Tibial artery (tissue), 4 donors: ENCODE measurements around the gene C1QTNF8.
A peak's percentile ranks its signal among the peaks of the same experiment; 100 is the strongest.

Source experiments
- DNase-seq, 2 donors: peaks; one replicate each; pipeline ENCODE4 v3.0.0-alpha.2; 2019
- H3K27ac ChIP-seq, 2 donors: fragments of 200-600 bp; sonication (generic) in 1 of 2; 1 replicate in 1 of 2; 2 replicates in 1 of 2; pipeline ENCODE4 v1.5.1; 2018 to 2019; ENCODE audit warnings: mild to moderate bottlenecking in 1 of 2
- H3K27me3 ChIP-seq, 2 donors: fragments of 200-600 bp; sonication (generic) in 1 of 2; one replicate each; pipeline versions ENCODE4 v1.5.1 to v1.6.0; 2016 to 2019
- H3K36me3 ChIP-seq, 3 donors: fragments of 200-600 bp; sonication (generic) in 2 of 3; one replicate each; pipeline ENCODE4 v1.5.1; 2016 to 2019; ENCODE audit warnings: mild to moderate bottlenecking in 2 of 3
- H3K4me1 ChIP-seq, 4 donors: fragments of 200-600 bp; sonication (generic) in 2 of 4; 1 replicate in 3 of 4; 2 replicates in 1 of 4; pipeline ENCODE4 v1.5.1; 2016 to 2019
- H3K4me3 ChIP-seq, 2 donors: fragments of 200-600 bp; sonication (generic) in 1 of 2; 1 replicate in 1 of 2; 2 replicates in 1 of 2; pipeline ENCODE4 v1.5.1; 2018 to 2019; ENCODE audit warnings: mild to moderate bottlenecking in 2 of 2
- H3K9me3 ChIP-seq, 3 donors: fragments of 200-600 bp; sonication (generic) in 1 of 3; one replicate each; pipeline ENCODE4 v1.5.1; 2016 to 2019
- CTCF ChIP-seq, 2 experiments: fragments of 200-600 bp in 1 of 2; fragments of 450-650 bp in 1 of 2; IDR thresholded peaks; one replicate each; pipeline ENCODE4 v1.5.1; 2017 to 2019; ENCODE audit warnings: antibody characterized with exemption in 2 of 2, mild to moderate bottlenecking in 1 of 2, moderate library complexity in 1 of 2
- intact Hi-C: fragments of 100-400 bp; cut with DNase I; formaldehyde crosslinking; loops from one replicate; pipeline ENCODE4 v1.15.0; 2023; ENCODE audit warnings: low total_unique reads

C1QTNF8 gene

GRCh38 chr16:1075546-1075945, 20.5 kb downstream of the C1QTNF8 start:
- Histone ChIP-seq H3K27me3 (peaks cover 0 to 88% of the 10 kb centered on the region in 2 donors), H3K4me1 (peaks cover 0 to 61% (median 39%) of the 10 kb centered on the region in 4 donors), H3K27ac (no peak overlapping the region), H3K4me3 (no peak overlapping the region), H3K9me3 (no peaks in the 10 kb centered on the region), H3K36me3 (no peaks in the 10 kb centered on the region)
- intact Hi-C loops: no loop called here
- no peak for DNase-seq
- no peak for TF ChIP-seq CTCF (IDR thresholded peaks at IDR 0.05)

DNA sequence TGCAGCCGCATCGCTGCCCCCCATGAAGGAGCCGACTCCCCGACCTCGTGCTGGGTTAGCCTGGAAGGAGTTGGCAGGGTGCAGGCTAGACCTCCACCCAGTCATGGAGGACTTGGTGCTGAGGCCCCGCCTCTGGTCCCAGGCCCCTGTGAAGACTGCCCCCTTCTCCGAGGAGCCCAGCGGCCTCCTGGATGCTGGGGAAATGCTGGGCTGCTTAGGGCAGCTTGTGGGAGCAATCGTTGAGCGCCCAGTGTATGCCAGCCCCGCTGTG, 21.7 kb downstream of the C1QTNF8 start:
- Histone ChIP-seq H3K4me1 (peaks cover 0 to 52% (median 35%) of the 10 kb centered on the region in 4 donors), H3K36me3 (no peaks in the 10 kb centered on the region), H3K4me3 (no peak overlapping the region), H3K27ac (no peak overlapping the region), H3K9me3 (no peaks in the 10 kb centered on the region), H3K27me3 (peaks cover 0 to 88% of the 10 kb centered on the region in 2 donors)
- TF ChIP-seq CTCF (IDR thresholded peaks at IDR 0.05): no peak
- intact Hi-C loops: no loop called here
- DNase-seq: no peak

GRCh38 chr16:1073566-1074378, 22.3 kb downstream of the C1QTNF8 start:
- Histone ChIP-seq H3K4me1 (peaks cover 0 to 47% (median 30%) of the 10 kb centered on the region in 4 donors), H3K9me3 (no peaks in the 10 kb centered on the region), H3K27me3 (peaks cover 0 to 88% of the 10 kb centered on the region in 2 donors), H3K27ac (no peak overlapping the region), H3K36me3 (no peaks in the 10 kb centered on the region), H3K4me3 (no peak overlapping the region)
- intact Hi-C loops: no loop called here
- peak; percentile 27 to 45 for TF ChIP-seq CTCF (IDR thresholded peaks at IDR 0.05)
- no peak for DNase-seq

GRCh38 chr16:1073262-1073558, 22.8 kb downstream of the C1QTNF8 start:
- Histone ChIP-seq H3K36me3 (no peaks in the 10 kb centered on the region), H3K4me3 (no peak overlapping the region), H3K9me3 (no peaks in the 10 kb centered on the region), H3K4me1 (peaks cover 0 to 41% (median 24%) of the 10 kb centered on the region in 4 donors), H3K27me3 (peaks cover 0 to 90% of the 10 kb centered on the region in 2 donors), H3K27ac (no peak overlapping the region)
- DNase-seq: no peak
- intact Hi-C loops: no loop called here
- no peak for TF ChIP-seq CTCF (IDR thresholded peaks at IDR 0.05)

- Histone ChIP-seq H3K4me1 (peaks cover 0 to 36% (median 19%) of the 10 kb centered on the region in 4 donors), H3K36me3 (no peaks in the 10 kb centered on the region), H3K27ac (no peak within 1 kb of the TSS), H3K9me3 (no peaks in the 10 kb centered on the region), H3K4me3 (no peak within 1 kb of the TSS), H3K27me3 (peaks cover 0 to 90% of the 10 kb centered on the region in 2 donors)
- TF ChIP-seq CTCF (IDR thresholded peaks at IDR 0.05): no peak
- intact Hi-C loops: no loop called here
- no peak for DNase-seq
Observed at GRCh38 chr16:1072526-1073261, 23.4 kb downstream of the C1QTNF8 start, which contains the start of gene SSTR5. Gene SSTR5 (plus strand): TSS chr16:1072747. CDS start chr16:1078869, 6,122 bp downstream.
